Sigmoid colon (tissue), 7 donors: ENCODE data around the gene CYTH3. TPM values are rescaled to one million over a fixed set of nuclear protein-coding genes. Genes with fewer than 3 reads are reported as not detected.
A peak's percentile ranks its signal among the peaks of the same experiment; 100 is the strongest.

Source experiments
- DNase-seq: peaks from one replicate; pipeline ENCODE4 v3.0.0-alpha.2; 2019
- H3K27ac ChIP-seq, 4 donors: fragments of 200-600 bp; sonication (generic); one replicate each; pipeline ENCODE4 v1.5.1; 2016 to 2019; ENCODE audit warnings: mild to moderate bottlenecking in 1 of 4
- H3K27me3 ChIP-seq, 3 donors: fragments of 200-600 bp; sonication (generic); one replicate each; pipeline ENCODE4 v1.5.1; 2019; ENCODE audit warnings: mild to moderate bottlenecking in 1 of 3
- H3K36me3 ChIP-seq, 4 donors: fragments of 200-600 bp; sonication (generic); one replicate each; pipeline ENCODE4 v1.5.1; 2016 to 2019
- H3K4me1 ChIP-seq, 4 donors: fragments of 200-600 bp; sonication (generic); one replicate each; pipeline ENCODE4 v1.5.1; 2017 to 2019
- H3K4me3 ChIP-seq, 4 donors: fragments of 200-600 bp; sonication (generic); one replicate each; pipeline ENCODE4 v1.5.1; 2017 to 2019; ENCODE audit warnings: mild to moderate bottlenecking in 2 of 4, moderate library complexity in 1 of 4
- H3K9me3 ChIP-seq, 4 donors: fragments of 200-600 bp in 3 of 4; sonication (generic) in 3 of 4; one replicate each; pipeline versions ENCODE4 v1.5.1 to v1.6.1; 2013 to 2019
- CTCF ChIP-seq, 4 experiments: fragments of 450-650 bp in 3 of 4; fragments of 200-600 bp in 1 of 4; IDR thresholded peaks; one replicate each; pipeline ENCODE4 v1.5.1; 2016 to 2019; ENCODE audit warnings: antibody characterized with exemption in 4 of 4, mild to moderate bottlenecking in 3 of 4, moderate library complexity in 2 of 4
- EP300 ChIP-seq, 4 donors: sonication (generic); formaldehyde crosslinking; IDR thresholded peaks; one replicate each; pipeline ENCODE4 v1.6.1; 2017; ENCODE audit warnings: antibody characterized with exemption in 4 of 4
- POLR2A ChIP-seq, 2 donors: fragments of 450-650 bp; IDR thresholded peaks; one replicate each; pipeline ENCODE4 v1.6.1; 2016; ENCODE audit warnings: antibody characterized with exemption in 2 of 2, mild to moderate bottlenecking in 2 of 2, moderate library complexity in 2 of 2
- POLR2AphosphoS5 ChIP-seq, 4 donors: sonication (generic); formaldehyde crosslinking; IDR thresholded peaks; one replicate each; pipeline ENCODE4 v1.6.1; 2017; ENCODE audit warnings: antibody characterized with exemption in 4 of 4
- WGBS, 2 donors: extraction: QIAGEN DNeasy Blood & Tissue Kit; methylation state at CpG; one replicate each; pipeline ENCODE4 v1.1.7; 2013; 5-methylcytosine and 5-hydroxymethylcytosine counted together
- intact Hi-C: fragments of 100-400 bp; cut with DNase I; formaldehyde crosslinking; loops from one replicate; pipeline ENCODE4 v1.15.1; 2023
- polyA plus RNA-seq, 3 donors: library from polyadenylated mRNA; stranded (reverse); fragments of 200-250 nt; gene quantifications; one replicate each; pipeline ENCODE4 v1.2.3, GENCODE V29; 2013
- total RNA-seq, 4 donors: library from RNA; depleted of rRNA; stranded (reverse); fragments of >200 nt; gene quantifications; one replicate each; pipeline ENCODE4 v1.1.0, GENCODE V29; 2016
- donor health status: healthy with polysubstance abuse.
- donor health status: Bipolar disorder and iron deficiency.
- donor health status: healthy.

CYTH3 gene
- total and polyA plus RNA-seq, 7 donors, result 6.5 to 34.8 (median 27.1) TPM

- TF ChIP-seq POLR2A (IDR thresholded peaks at IDR 0.05), result no peak
- no peak for TF ChIP-seq EP300 (IDR thresholded peaks at IDR 0.05)
- TF ChIP-seq CTCF (IDR thresholded peaks at IDR 0.05), result no peak
- no peak for TF ChIP-seq POLR2AphosphoS5 (IDR thresholded peaks at IDR 0.05)
- Histone ChIP-seq H3K4me1 (peaks cover 0 to 12% (median 0%) of the 10 kb centered on the region in 4 donors), H3K9me3 (no peaks in the 10 kb centered on the region), H3K27me3 (no peaks in the 10 kb centered on the region), H3K4me3 (no peak overlapping the region), H3K27ac (no peak overlapping the region), H3K36me3 (peaks cover 0 to 49% (median 4%) of the 10 kb centered on the region in 4 donors)
- DNase-seq, result no peak
- WGBS, 2 donors, result 86 to 93% methylated on average over 20 of the region's 20 CpGs
- intact Hi-C loops, result no loop called here
Measured at GRCh38 chr7:6172224-6172909, 100.1 kb downstream of the CYTH3 start.

- DNase-seq, result no peak
- H3K4me3 ChIP-seq, result no peak overlapping the region
- no peaks in the 10 kb centered on the region for H3K9me3 ChIP-seq
- peaks cover 0 to 12% (median 0%) of the 10 kb centered on the region in 4 donors for H3K4me1 ChIP-seq
- peaks cover 0 to 42% (median 4%) of the 10 kb centered on the region in 4 donors for H3K36me3 ChIP-seq
- TF ChIP-seq EP300 (IDR thresholded peaks at IDR 0.05) (no peak), POLR2AphosphoS5 (IDR thresholded peaks at IDR 0.05) (no peak), POLR2A (IDR thresholded peaks at IDR 0.05) (no peak), CTCF (IDR thresholded peaks at IDR 0.05) (no peak)
- intact Hi-C loops, result no loop called here
- WGBS, 2 donors, result 88 to 92% methylated on average over 22 of the region's 22 CpGs
- H3K27me3 ChIP-seq, result no peaks in the 10 kb centered on the region
- no peak overlapping the region for H3K27ac ChIP-seq
Measured at GRCh38 chr7:6171532-6172223, 100.7 kb downstream of the CYTH3 start.

- Histone ChIP-seq H3K4me3 (peak overlapping the region in 2 of 4 donors; percentile 15 to 32), H3K27ac (no peak overlapping the region), H3K36me3 (peaks cover 0 to 41% (median 4%) of the 10 kb centered on the region in 4 donors), H3K27me3 (no peaks in the 10 kb centered on the region), H3K9me3 (no peaks in the 10 kb centered on the region), H3K4me1 (peaks cover 0 to 10% (median 0%) of the 10 kb centered on the region in 4 donors)
- intact Hi-C loops, result no loop called here
- 93 to 95% methylated on average over 59 of the region's 59 CpGs for WGBS, 2 donors
- no peak for DNase-seq
- TF ChIP-seq EP300 (IDR thresholded peaks at IDR 0.05), result no peak
- TF ChIP-seq POLR2AphosphoS5 (IDR thresholded peaks at IDR 0.05), result no peak
- TF ChIP-seq CTCF (IDR thresholded peaks at IDR 0.05), result no peak
- no peak for TF ChIP-seq POLR2A (IDR thresholded peaks at IDR 0.05)
Measured at GRCh38 chr7:6170571-6171531, 101.6 kb downstream of the CYTH3 start.

GRCh38 chr7:6169805-6170520, 102.5 kb downstream of the CYTH3 start:
- H3K4me3 ChIP-seq, result peak overlapping the region in 2 of 4 donors; percentile 15 to 32
- H3K27me3 ChIP-seq, result no peaks in the 10 kb centered on the region
- no peak for TF ChIP-seq CTCF (IDR thresholded peaks at IDR 0.05)
- DNase-seq, result no peak
- peaks cover 0 to 48% (median 5%) of the 10 kb centered on the region in 4 donors for H3K36me3 ChIP-seq
- intact Hi-C loops, result no loop called here
- no peak overlapping the region for H3K27ac ChIP-seq
- WGBS, 2 donors, result 93 to 94% methylated on average over 36 of the region's 36 CpGs
- H3K9me3 ChIP-seq, result no peaks in the 10 kb centered on the region
- peaks cover 0 to 1% (median 0%) of the 10 kb centered on the region in 4 donors for H3K4me1 ChIP-seq
